ENCODE data around the gene ASXL3.

The ASXL3 gene

GRCh38 chr18:33682436-33682835 is 104.4 kb downstream of the ASXL3 start:
- Histone ChIP-seq H3K9me3 (no peaks in the 10 kb centered on the region), H3K36me3 (no peaks in the 10 kb centered on the region), H3K4me1 (ENCODE audit: control insufficient read depth in 1 of 2, insufficient read depth in 1 of 2, low read depth in 1 of 2, low read length in 1 of 2) (no peaks in the 10 kb centered on the region), H3K27ac (no peak overlapping the region), H3K4me3 (ENCODE audit: low read depth in 1 of 2, low read length in 1 of 2) (no peak overlapping the region), H3K27me3 (no peaks in the 10 kb centered on the region)
- TF ChIP-seq CTCF (IDR thresholded peaks at IDR 0.05) = no peak

- Histone ChIP-seq H3K27me3 (no peaks in the 10 kb centered on the region), H3K4me3 (ENCODE audit: low read depth in 1 of 2, low read length in 1 of 2) (no peak overlapping the region), H3K4me1 (ENCODE audit: control insufficient read depth in 1 of 2, insufficient read depth in 1 of 2, low read depth in 1 of 2, low read length in 1 of 2) (no peaks in the 10 kb centered on the region), H3K36me3 (no peaks in the 10 kb centered on the region), H3K27ac (no peak overlapping the region), H3K9me3 (no peaks in the 10 kb centered on the region)
- no peak for TF ChIP-seq CTCF (IDR thresholded peaks at IDR 0.05)
These were observed 116.6 kb downstream of the ASXL3 start for GRCh38 chr18:33694593-33694992.

- Histone ChIP-seq H3K4me3 (ENCODE audit: low read depth in 1 of 2, low read length in 1 of 2) (no peak overlapping the region), H3K27ac (no peak overlapping the region), H3K27me3 (no peaks in the 10 kb centered on the region), H3K9me3 (no peaks in the 10 kb centered on the region), H3K36me3 (no peaks in the 10 kb centered on the region), H3K4me1 (ENCODE audit: control insufficient read depth in 1 of 2, insufficient read depth in 1 of 2, low read depth in 1 of 2, low read length in 1 of 2) (no peaks in the 10 kb centered on the region)
- TF ChIP-seq CTCF (IDR thresholded peaks at IDR 0.05) = no peak
These were observed 118.5 kb downstream of the ASXL3 start for GRCh38 chr18:33696332-33697162.

GRCh38 chr18:33697498-33697897 is 119.5 kb downstream of the ASXL3 start:
- no peak for TF ChIP-seq CTCF (IDR thresholded peaks at IDR 0.05)
- Histone ChIP-seq H3K4me1 (ENCODE audit: control insufficient read depth in 1 of 2, insufficient read depth in 1 of 2, low read depth in 1 of 2, low read length in 1 of 2) (no peaks in the 10 kb centered on the region), H3K9me3 (no peaks in the 10 kb centered on the region), H3K27me3 (no peaks in the 10 kb centered on the region), H3K4me3 (ENCODE audit: low read depth in 1 of 2, low read length in 1 of 2) (no peak overlapping the region), H3K36me3 (no peaks in the 10 kb centered on the region), H3K27ac (no peak overlapping the region)

- Histone ChIP-seq H3K27me3 (no peaks in the 10 kb centered on the region), H3K27ac (no peak overlapping the region)
- no peak for TF ChIP-seq CTCF (IDR thresholded peaks at IDR 0.05)
These were observed 121.4 kb downstream of the ASXL3 start for GRCh38 chr18:33699372-33699771.

More at GRCh38 chr18:33699372-33699771, 121.4 kb downstream of the ASXL3 start:
- no peaks in the 10 kb centered on the region for H3K4me1 ChIP-seq (ENCODE audit: control insufficient read depth in 1 of 2, insufficient read depth in 1 of 2, low read depth in 1 of 2, low read length in 1 of 2)
- no peaks in the 10 kb centered on the region for H3K36me3 ChIP-seq
- no peaks in the 10 kb centered on the region for H3K9me3 ChIP-seq
- no peak overlapping the region for H3K4me3 ChIP-seq (ENCODE audit: low read depth in 1 of 2, low read length in 1 of 2)

Measured in neutrophil (primary cell).